Measurements from ENCODE around the gene IGSF23. TPM values are rescaled to one million over a fixed set of nuclear protein-coding genes. Genes with fewer than 3 reads are reported as not detected.
"Not testable (repeated sequence)": the region's sequence is repeated elsewhere in the genome, so short reads cannot be mapped to it uniquely, and the experiment has no call there.

The IGSF23 gene
- total RNA-seq, 2 experiments from 2014 or later, result not detected

DNA sequence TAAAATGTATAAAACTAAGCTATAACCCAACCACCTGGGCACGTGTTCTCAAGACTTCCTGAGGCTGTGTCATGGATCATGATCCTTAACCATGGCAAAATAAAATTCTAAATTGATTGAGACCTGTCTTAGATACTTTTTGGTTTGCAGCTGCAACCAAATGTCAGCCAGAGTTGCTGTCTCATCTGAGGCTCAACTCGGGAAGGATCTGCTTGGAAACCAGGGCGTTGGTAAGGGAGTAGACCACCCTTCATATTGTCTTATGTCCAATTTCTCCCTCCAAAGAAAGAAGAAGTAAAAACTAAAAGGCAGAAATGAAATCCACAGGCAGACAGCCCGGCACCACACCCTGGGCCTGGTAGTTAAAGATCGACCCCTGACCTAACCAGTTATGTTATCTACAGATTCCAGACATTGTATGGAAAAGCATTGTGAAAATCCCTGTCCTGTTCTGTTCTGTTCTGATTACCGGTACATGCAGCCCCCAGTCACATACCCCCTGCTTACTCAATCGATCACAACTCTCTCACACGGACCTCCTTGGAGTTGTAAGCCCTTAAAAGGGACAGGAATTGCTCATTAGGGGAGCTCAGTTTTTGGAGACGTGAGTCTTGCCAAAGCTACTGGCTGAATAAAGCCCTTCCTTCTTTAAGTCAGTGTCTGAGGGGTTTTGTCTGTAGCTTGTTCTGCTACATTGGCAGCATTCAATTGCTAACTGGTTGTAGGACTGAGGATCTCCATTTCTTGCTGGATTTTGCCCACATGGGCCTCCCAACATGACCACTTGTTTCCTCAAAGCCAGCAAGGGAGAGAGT lies 22.9 kb upstream of the IGSF23 start:
- no peak overlapping the region for H3K27ac Mint-ChIP-seq
- POLR2A ChIA-PET, result no interaction called here
- intact Hi-C loops (cut with DNase I, micrococcal nuclease), result no loop called here

DNA sequence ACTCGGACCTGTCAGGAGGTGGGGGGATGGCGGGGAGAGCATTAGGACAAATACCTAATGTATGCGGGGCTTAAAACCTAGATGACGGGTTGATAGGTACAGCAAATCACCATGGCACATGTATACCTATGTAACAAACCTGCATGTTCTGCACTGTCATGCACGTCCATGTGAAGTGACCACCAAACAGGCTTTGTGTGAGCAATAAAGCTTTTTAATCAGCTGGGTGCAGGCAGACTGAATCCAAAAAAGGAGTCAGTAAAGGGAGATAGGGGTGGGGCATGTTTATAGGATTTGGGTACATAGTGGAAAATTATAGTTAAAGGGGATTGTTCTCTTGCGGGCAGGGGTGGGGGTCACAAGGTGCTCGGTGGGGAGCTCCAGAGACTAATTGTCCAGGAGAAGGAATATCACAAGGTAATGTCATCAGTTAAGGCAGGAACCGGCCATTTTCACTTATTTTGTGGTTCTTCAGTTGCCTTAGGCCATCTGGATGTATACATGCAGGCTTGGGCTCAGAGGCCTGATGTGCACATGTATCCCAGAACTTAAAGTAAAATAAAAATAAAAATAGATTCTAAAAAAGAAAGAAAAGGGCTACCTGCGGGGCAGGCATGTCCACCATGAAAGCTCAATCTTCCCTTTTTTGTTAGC lies 21.9 kb upstream of the IGSF23 start:
- CTCF ChIA-PET, result interaction anchor here (0.6 to 1.6 kb wide), 4 partner anchors 51 to 98 kb away, joined by 3 to 6 read pairs (median 4); no protein-coding TSS in a partner anchor
- POLR2A ChIA-PET, ATAC-seq: not testable (repeated sequence)

More for the DNA sequence above, 22.9 kb upstream of the IGSF23 start:
- H3K27me3 Mint-ChIP-seq, result peaks cover 7% of the 10 kb centered on the region
- ATAC-seq, result no peak
- peaks cover 20% of the 10 kb centered on the region for H3K4me1 Mint-ChIP-seq
- no peaks in the 10 kb centered on the region for H3K36me3 Mint-ChIP-seq (ENCODE audit: low read depth)
- H3K4me3 Mint-ChIP-seq, result no peak overlapping the region
- no peak for DNase-seq
- peaks cover 7% of the 10 kb centered on the region for H3K9me3 Mint-ChIP-seq (ENCODE audit: low read depth)
- CTCF ChIA-PET, result interaction anchor here (0.6 to 1.6 kb wide), 3 partner anchors 12 to 99 kb away, joined by 3 to 5 read pairs (median 3); no protein-coding TSS in a partner anchor

DNA sequence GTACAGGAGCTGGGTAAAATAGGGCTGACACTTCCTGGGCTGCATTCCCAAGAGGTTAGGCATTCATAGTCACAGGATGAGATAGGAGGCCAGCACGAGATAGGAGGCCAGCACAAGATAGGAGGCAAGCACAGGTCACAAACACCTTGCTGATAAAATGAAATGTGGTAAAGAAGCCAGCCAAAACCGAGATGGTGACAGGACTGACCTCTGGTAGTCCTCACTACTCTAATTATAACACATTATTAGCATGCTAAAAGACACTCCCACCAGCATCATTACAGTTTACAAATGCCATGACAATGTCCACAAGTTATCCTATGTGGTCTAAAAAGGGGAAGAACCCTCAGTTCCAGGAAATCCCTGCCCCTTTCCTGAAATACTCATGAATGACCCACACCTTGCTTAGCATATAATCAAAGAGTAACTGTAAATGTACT lies 20.9 kb upstream of the IGSF23 start:
- Mint-ChIP-seq H3K27ac (no peak overlapping the region), H3K36me3 (ENCODE audit: low read depth) (no peaks in the 10 kb centered on the region), H3K4me3 (no peak overlapping the region), H3K4me1 (peaks cover 13% of the 10 kb centered on the region), H3K27me3 (peaks cover 13% of the 10 kb centered on the region), H3K9me3 (ENCODE audit: low read depth) (peaks cover under 1% of the 10 kb centered on the region)
- ATAC-seq (no peak), DNase-seq (no peak)
- intact Hi-C loops (cut with DNase I, micrococcal nuclease), result no loop called here
- ChIA-PET POLR2A (no interaction called here), CTCF (interaction anchor here (1.2 kb wide), 1 partner anchor 62 kb away, joined by 6 read pairs; no protein-coding TSS in a partner anchor)

More for the DNA sequence above, 21.9 kb upstream of the IGSF23 start:
- H3K9me3 Mint-ChIP-seq (ENCODE audit: low read depth); H3K36me3 Mint-ChIP-seq (ENCODE audit: low read depth); H3K4me3 Mint-ChIP-seq; H3K27ac Mint-ChIP-seq; intact Hi-C loops (cut with DNase I, micrococcal nuclease); DNase-seq: not testable (repeated sequence)
- Mint-ChIP-seq H3K27me3 (peaks cover 10% of the 10 kb centered on the region), H3K4me1 (peaks cover 20% of the 10 kb centered on the region)

DNA sequence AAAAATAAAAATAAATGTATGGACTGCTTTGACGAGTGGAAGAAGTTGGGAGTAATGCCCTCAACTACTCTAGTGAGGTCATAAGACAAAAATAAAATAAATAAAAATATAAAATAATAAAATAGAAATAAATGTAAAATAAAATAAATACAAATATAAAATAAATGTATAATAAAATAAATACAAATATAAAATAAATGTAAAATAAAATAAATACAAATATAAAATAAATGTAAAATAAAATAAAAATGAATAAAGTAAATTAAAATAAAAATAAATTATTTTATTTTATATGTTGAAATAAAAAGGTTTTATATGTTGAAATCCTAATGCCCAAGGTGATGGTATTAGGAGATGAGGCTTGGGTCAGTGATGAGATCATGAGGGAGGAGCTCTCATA lies 20.1 kb upstream of the IGSF23 start:
- Mint-ChIP-seq H3K27ac (no peak overlapping the region), H3K9me3 (ENCODE audit: low read depth) (peaks cover 3% of the 10 kb centered on the region), H3K27me3 (peaks cover 15% of the 10 kb centered on the region), H3K36me3 (ENCODE audit: low read depth) (no peaks in the 10 kb centered on the region), H3K4me1 (peaks cover 6% of the 10 kb centered on the region), H3K4me3 (no peak overlapping the region)
- intact Hi-C loops (cut with DNase I, micrococcal nuclease), result no loop called here
- CTCF ChIA-PET, result no interaction called here
- ATAC-seq, result no peak
- DNase-seq, result no peak
- POLR2A ChIA-PET, result no interaction called here

DNA sequence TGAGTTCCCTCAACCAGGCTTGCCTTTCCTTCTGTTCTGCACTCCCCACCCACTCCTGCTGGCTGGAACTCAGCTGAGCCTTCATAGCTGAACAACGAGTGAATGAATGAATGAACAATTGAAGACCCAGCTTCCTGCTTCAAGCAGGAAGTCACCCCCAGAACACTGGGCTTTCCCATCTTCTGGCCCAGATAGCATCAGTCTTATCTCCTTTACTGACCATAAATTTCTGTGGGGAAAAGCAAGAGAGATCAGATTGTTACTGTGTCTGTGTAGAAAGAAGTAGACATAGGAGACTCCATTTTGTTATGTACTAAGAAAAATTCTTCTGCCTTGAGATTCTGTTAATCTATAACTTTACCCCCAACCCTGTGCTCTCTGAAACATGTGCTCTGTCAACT lies 19.5 kb upstream of the IGSF23 start:
- H3K4me3 Mint-ChIP-seq; H3K4me1 Mint-ChIP-seq; H3K36me3 Mint-ChIP-seq (ENCODE audit: low read depth); H3K27ac Mint-ChIP-seq; H3K9me3 Mint-ChIP-seq (ENCODE audit: low read depth); DNase-seq; intact Hi-C loops (cut with DNase I, micrococcal nuclease); ATAC-seq; POLR2A ChIA-PET; CTCF ChIA-PET: not testable (repeated sequence)
- peaks cover 15% of the 10 kb centered on the region for H3K27me3 Mint-ChIP-seq

DNA sequence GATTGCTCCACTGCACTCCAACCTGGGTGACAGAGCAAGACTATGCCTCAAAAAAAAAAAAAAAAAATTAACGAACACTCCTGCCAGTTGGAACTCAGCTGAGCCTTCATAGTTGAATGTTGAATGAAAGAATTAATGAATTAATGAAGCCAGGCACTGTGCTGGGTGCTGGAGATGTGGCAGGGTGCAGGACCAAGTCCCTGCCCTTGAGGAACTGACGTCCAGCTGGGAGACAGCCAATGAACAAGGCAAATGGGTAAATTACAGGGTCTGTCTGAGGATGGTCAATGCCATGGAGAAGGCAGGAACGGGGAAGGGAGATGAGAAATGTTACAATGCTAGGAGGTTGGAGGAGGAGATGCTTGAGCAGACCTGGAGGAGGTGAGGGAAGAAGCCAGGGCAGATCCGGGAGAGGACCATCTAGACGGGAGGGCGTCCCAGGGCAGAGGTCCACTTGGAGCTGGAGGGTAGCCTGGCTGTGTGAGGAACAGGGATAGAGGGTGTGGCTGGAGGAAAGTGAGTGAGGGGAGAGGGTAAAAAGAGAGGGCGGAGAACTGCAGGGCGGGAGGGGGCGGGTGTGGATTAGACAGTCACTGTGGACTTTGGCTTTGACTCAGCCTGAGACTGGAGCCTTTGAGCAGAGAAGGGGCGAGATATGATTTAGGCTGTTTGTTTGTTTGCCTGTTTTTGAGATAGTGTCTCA lies 16.8 kb upstream of the IGSF23 start:
- DNase-seq, result no peak
- Mint-ChIP-seq H3K9me3 (ENCODE audit: low read depth) (peaks cover 3% of the 10 kb centered on the region), H3K27ac (no peak overlapping the region), H3K27me3 (peaks cover 20% of the 10 kb centered on the region), H3K4me3 (no peak overlapping the region), H3K36me3 (ENCODE audit: low read depth) (no peaks in the 10 kb centered on the region), H3K4me1 (no peaks in the 10 kb centered on the region)
- ChIA-PET POLR2A (no interaction called here), CTCF (interaction anchor here (1.3 kb wide), 1 partner anchor 12 kb away, joined by 3 read pairs; no protein-coding TSS in a partner anchor)
- intact Hi-C loops (cut with DNase I, micrococcal nuclease), result no loop called here
- ATAC-seq, result no peak

DNA sequence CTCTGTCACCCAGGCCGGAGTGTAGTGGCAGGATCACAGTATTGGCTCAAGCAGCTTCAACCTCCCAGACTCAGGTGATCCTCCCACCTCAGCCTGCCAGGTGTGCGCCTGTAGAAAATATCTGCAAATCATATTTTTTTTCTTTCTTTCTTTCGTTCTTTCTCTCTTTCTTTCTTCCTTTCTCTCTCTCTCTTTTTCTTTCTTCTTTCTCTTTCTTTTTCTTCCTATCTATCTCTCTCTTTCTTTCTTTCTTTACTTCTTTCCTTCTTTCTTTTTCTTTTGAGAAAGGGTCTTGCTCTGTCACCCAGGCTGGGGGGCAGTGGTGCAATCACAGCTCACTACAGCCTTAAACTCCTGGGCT lies 16.3 kb upstream of the IGSF23 start:
- ChIA-PET POLR2A (no interaction called here), CTCF (no interaction called here)
- ATAC-seq, result no peak
- intact Hi-C loops (cut with DNase I, micrococcal nuclease), result no loop called here
- no peak overlapping the region for H3K27ac Mint-ChIP-seq
- H3K4me1 Mint-ChIP-seq, result no peaks in the 10 kb centered on the region
- no peaks in the 10 kb centered on the region for H3K36me3 Mint-ChIP-seq (ENCODE audit: low read depth)
- H3K4me3 Mint-ChIP-seq, result no peak overlapping the region
- peaks cover 20% of the 10 kb centered on the region for H3K27me3 Mint-ChIP-seq
- peaks cover 3% of the 10 kb centered on the region for H3K9me3 Mint-ChIP-seq (ENCODE audit: low read depth)
- no peak for DNase-seq

DNA sequence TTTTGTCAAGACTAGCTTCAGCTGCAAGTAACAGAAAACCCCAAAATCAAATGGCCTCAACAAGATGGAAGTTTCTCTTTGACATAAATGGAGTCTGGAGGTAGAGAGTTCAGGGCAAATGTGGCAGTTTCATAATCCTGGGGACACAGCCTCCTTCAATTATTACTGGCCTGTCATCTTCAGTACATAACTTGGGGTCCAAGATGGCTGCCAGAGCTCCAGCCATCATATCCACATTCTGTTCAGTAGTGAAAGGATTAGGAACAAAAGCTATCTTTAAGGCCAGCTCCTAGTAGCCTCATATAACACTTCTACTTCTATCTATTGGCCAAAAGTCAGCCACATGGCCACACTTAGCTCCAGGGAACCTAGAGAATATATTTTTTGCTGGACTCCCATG lies 15.0 kb upstream of the IGSF23 start:
- Mint-ChIP-seq H3K4me1 (no peaks in the 10 kb centered on the region), H3K4me3 (no peak overlapping the region), H3K27ac (no peak overlapping the region), H3K27me3 (peaks cover 20% of the 10 kb centered on the region), H3K9me3 (ENCODE audit: low read depth) (peaks cover 3% of the 10 kb centered on the region), H3K36me3 (ENCODE audit: low read depth) (no peaks in the 10 kb centered on the region)
- intact Hi-C loops (cut with DNase I, micrococcal nuclease), result loop anchor here in 1 of 2 experiments (1.0 kb wide), 1 partner anchor 19 kb away; no protein-coding TSS in a partner anchor
- ChIA-PET POLR2A (no interaction called here), CTCF (interaction anchor here (0.9 to 1.1 kb wide), 2 partner anchors 28 to 56 kb away, joined by 3 read pairs; no protein-coding TSS in a partner anchor)
- ATAC-seq, result no peak
- DNase-seq, result no peak

DNA sequence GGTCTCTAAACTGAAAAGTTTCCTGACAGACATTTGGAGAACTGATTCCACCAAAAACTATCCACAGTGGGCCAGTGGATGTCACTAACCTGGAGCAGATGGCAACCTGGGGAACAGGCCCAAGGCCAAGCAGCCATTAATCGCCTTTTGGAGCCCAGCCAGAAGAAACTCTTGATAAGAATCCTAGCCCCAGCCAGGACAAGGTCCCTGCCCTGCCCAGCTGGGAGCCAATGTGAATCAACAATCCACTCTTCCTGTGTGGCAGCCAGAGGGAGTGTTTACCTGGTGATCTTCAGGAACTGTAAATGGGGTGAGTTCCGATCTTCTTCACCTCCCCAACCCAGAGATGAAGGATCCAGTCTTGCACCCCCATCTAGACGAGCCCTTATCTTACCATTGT lies 14.5 kb upstream of the IGSF23 start:
- CTCF ChIA-PET, result interaction anchor here (0.9 to 1.1 kb wide), 2 partner anchors 28 to 55 kb away, joined by 3 read pairs; no protein-coding TSS in a partner anchor
- intact Hi-C loops (cut with DNase I, micrococcal nuclease), result loop anchor here in 1 of 2 experiments (1.0 kb wide), 1 partner anchor 18 kb away; no protein-coding TSS in a partner anchor
- Mint-ChIP-seq H3K4me1 (no peaks in the 10 kb centered on the region), H3K36me3 (ENCODE audit: low read depth) (no peaks in the 10 kb centered on the region), H3K4me3 (no peak overlapping the region), H3K27me3 (peaks cover 17% of the 10 kb centered on the region), H3K9me3 (ENCODE audit: low read depth) (peaks cover 3% of the 10 kb centered on the region), H3K27ac (no peak overlapping the region)
- no peak for ATAC-seq
- POLR2A ChIA-PET, result no interaction called here
- DNase-seq, result no peak

DNA sequence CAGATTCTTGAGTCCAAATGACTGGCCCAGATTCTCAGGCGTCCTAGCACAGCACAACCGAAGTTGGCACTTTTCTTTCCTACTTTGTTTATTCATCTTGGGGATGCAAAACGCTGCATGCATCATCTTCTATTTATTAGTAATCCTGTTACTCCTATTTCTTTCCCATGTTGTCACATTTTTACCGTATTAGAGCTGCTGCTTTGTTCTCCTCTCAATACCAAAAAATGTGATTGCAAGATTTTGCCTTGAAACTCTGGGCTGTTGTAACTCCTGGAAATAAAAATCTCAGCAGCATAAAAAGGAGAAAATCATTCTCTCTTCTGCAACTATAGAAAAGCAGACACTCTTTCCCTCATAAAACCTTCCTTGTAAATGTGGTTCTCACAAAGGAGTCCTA lies 12.9 kb upstream of the IGSF23 start:
- Mint-ChIP-seq H3K27ac (no peak overlapping the region), H3K36me3 (ENCODE audit: low read depth) (no peaks in the 10 kb centered on the region), H3K4me1 (no peaks in the 10 kb centered on the region), H3K4me3 (no peak overlapping the region), H3K27me3 (peaks cover 16% of the 10 kb centered on the region), H3K9me3 (ENCODE audit: low read depth) (peaks cover 3% of the 10 kb centered on the region)
- ATAC-seq (no peak), DNase-seq (no peak)
- ChIA-PET CTCF (interaction anchor here (1.2 kb wide), 1 partner anchor 12 kb away, joined by 3 read pairs; no protein-coding TSS in a partner anchor), POLR2A (no interaction called here)
- intact Hi-C loops (cut with DNase I, micrococcal nuclease), result no loop called here

DNA sequence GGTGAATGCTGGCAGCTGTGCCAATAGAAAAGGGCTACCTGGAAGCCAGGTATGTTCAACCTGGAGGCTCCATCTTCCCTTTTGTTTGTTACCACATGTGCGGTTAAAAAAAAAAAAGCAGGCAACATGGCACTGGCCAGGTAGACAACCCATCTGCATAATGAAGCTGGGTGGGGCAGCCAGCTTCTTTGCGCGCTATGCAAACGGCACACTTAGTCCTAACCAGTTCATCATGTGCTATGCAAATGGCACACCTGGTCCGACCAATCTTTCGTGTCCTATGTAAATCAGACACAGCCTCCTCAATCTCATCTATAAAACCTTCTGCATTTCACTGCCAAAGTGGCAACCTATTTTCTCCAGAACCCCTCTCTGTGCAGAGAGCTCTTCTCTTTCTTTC lies 11.3 kb upstream of the IGSF23 start:
- intact Hi-C loops (cut with DNase I, micrococcal nuclease), result no loop called here
- ChIA-PET CTCF (interaction anchor here (1.2 kb wide), 1 partner anchor 25 kb away, joined by 3 read pairs; no protein-coding TSS in a partner anchor), POLR2A (no interaction called here)
- peaks cover 9% of the 10 kb centered on the region for H3K27me3 Mint-ChIP-seq
- DNase-seq (no peak), ATAC-seq (no peak)
- peaks cover 3% of the 10 kb centered on the region for H3K9me3 Mint-ChIP-seq (ENCODE audit: low read depth)
- H3K4me3 Mint-ChIP-seq, result no peak overlapping the region
- no peak overlapping the region for H3K27ac Mint-ChIP-seq
- no peaks in the 10 kb centered on the region for H3K36me3 Mint-ChIP-seq (ENCODE audit: low read depth)
- H3K4me1 Mint-ChIP-seq, result peaks cover 3% of the 10 kb centered on the region

Data from activated CD4-positive, alpha-beta T cell treated with anti-CD3 and anti-CD28 coated beads for 36 hours (primary cell).